ENCODE results near the gene OR10T2.

DNA sequence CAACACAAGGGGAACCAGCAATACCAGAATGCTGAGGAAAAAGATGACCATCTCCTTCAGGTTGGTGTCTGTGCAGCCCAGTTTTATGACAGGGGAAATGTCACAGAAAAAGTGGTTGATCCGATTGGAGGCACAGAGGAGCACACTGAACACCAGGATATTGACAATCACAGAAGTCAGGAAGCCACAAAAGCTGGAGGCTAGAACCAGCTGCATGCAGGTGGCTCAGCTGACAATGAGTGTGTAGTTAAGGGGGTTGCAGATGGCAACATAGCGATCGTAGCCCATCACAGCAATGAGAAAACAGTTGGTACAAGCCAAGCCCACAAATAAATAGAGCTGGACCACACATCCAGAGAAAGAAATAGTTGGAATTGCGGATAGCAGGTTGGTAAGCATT is 46.1 kb upstream of the OR10T2 start:
- TF ChIP-seq, protein P1, sequence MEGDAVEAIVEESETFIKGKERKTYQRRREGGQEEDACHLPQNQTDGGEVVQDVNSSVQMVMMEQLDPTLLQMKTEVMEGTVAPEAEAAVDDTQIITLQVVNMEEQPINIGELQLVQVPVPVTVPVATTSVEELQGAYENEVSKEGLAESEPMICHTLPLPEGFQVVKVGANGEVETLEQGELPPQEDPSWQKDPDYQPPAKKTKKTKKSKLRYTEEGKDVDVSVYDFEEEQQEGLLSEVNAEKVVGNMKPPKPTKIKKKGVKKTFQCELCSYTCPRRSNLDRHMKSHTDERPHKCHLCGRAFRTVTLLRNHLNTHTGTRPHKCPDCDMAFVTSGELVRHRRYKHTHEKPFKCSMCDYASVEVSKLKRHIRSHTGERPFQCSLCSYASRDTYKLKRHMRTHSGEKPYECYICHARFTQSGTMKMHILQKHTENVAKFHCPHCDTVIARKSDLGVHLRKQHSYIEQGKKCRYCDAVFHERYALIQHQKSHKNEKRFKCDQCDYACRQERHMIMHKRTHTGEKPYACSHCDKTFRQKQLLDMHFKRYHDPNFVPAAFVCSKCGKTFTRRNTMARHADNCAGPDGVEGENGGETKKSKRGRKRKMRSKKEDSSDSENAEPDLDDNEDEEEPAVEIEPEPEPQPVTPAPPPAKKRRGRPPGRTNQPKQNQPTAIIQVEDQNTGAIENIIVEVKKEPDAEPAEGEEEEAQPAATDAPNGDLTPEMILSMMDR (IDR thresholded peaks at IDR 0.05): no peak
- TF ChIP-seq POLR2A (IDR thresholded peaks at IDR 0.05): no peak
